ENCODE data around the gene PRDM13. TPM values are rescaled to one million over a fixed set of nuclear protein-coding genes. Genes with fewer than 3 reads are reported as not detected.
"Not testable (repeated sequence)": the region's sequence is repeated elsewhere in the genome, so short reads cannot be mapped to it uniquely, and the experiment has no call there.

Gene PRDM13
- total RNA-seq, 1 donor from 2014 or later, result not detected

- Histone ChIP-seq H3K36me3 (no peaks in the 10 kb centered on the region), H3K27ac (no peak overlapping the region), H3K4me1 (peaks cover 22% of the 10 kb centered on the region), H3K4me3 (no peak overlapping the region), H3K9me3 (no peaks in the 10 kb centered on the region), H3K27me3 (ENCODE audit: low read depth) (peaks cover 99% of the 10 kb centered on the region)
- ATAC-seq (no peak), DNase-seq (no peak)
- intact Hi-C loops (cut with DNase I), result no loop called here
- no peak for TF ChIP-seq CTCF (IDR thresholded peaks at IDR 0.05)
These were observed 10.5 kb downstream of the PRDM13 start for GRCh38 chr6:99617131-99617530.

GRCh38 chr6:99618649-99619408 lies 12.2 kb downstream of the PRDM13 start:
- Histone ChIP-seq H3K9me3 (no peaks in the 10 kb centered on the region), H3K27me3 (ENCODE audit: low read depth) (peaks cover 92% of the 10 kb centered on the region), H3K36me3 (no peaks in the 10 kb centered on the region), H3K27ac (no peak overlapping the region), H3K4me1 (peaks cover 10% of the 10 kb centered on the region), H3K4me3 (no peak overlapping the region)
- no peak for TF ChIP-seq CTCF (IDR thresholded peaks at IDR 0.05)
- ATAC-seq, result no peak
- intact Hi-C loops (cut with DNase I), result no loop called here
- DNase-seq, result no peak

- ATAC-seq (no peak), DNase-seq (no peak)
- no peak for TF ChIP-seq CTCF (IDR thresholded peaks at IDR 0.05)
- Histone ChIP-seq H3K9me3 (no peaks in the 10 kb centered on the region), H3K27ac (no peak overlapping the region), H3K4me1 (peaks cover 5% of the 10 kb centered on the region), H3K36me3 (no peaks in the 10 kb centered on the region), H3K27me3 (ENCODE audit: low read depth) (peaks cover 87% of the 10 kb centered on the region), H3K4me3 (no peak overlapping the region)
- intact Hi-C loops (cut with DNase I), result no loop called here
These were observed 12.8 kb downstream of the PRDM13 start for GRCh38 chr6:99619409-99619762.

- H3K27ac ChIP-seq; H3K4me3 ChIP-seq; intact Hi-C loops (cut with DNase I); H3K9me3 ChIP-seq; H3K4me1 ChIP-seq; H3K36me3 ChIP-seq; ATAC-seq; DNase-seq: not testable (repeated sequence)
- H3K27me3 ChIP-seq (ENCODE audit: low read depth), result peaks cover 60% of the 10 kb centered on the region
These were observed 15.4 kb downstream of the PRDM13 start for GRCh38 chr6:99622044-99622443.

GRCh38 chr6:99629293-99629692 lies 22.7 kb downstream of the PRDM13 start:
- no peaks in the 10 kb centered on the region for H3K36me3 ChIP-seq
- no peaks in the 10 kb centered on the region for H3K4me1 ChIP-seq
- no peak overlapping the region for H3K27ac ChIP-seq
- H3K9me3 ChIP-seq, result no peaks in the 10 kb centered on the region
- intact Hi-C loops (cut with DNase I), result no loop called here
- no peak for DNase-seq
- ATAC-seq, result no peak
- TF ChIP-seq CTCF (IDR thresholded peaks at IDR 0.05), result no peak
- no peak overlapping the region for H3K4me3 ChIP-seq
- H3K27me3 ChIP-seq (ENCODE audit: low read depth), result peaks cover 8% of the 10 kb centered on the region

- no peak for TF ChIP-seq CTCF (IDR thresholded peaks at IDR 0.05)
These were observed 31.0 kb downstream of the PRDM13 start for GRCh38 chr6:99637629-99638028.

GRCh38 chr6:99638358-99638757 lies 31.7 kb downstream of the PRDM13 start:
- H3K4me3 ChIP-seq; ATAC-seq; DNase-seq; H3K4me1 ChIP-seq; H3K36me3 ChIP-seq; H3K27ac ChIP-seq; intact Hi-C loops (cut with DNase I); H3K27me3 ChIP-seq (ENCODE audit: low read depth): not testable (repeated sequence)
- peaks cover 14% of the 10 kb centered on the region for H3K9me3 ChIP-seq

More at GRCh38 chr6:99637629-99638028, 31.0 kb downstream of the PRDM13 start:
- Histone ChIP-seq H3K36me3 (no peaks in the 10 kb centered on the region), H3K27ac (no peak overlapping the region), H3K4me1 (no peaks in the 10 kb centered on the region), H3K9me3 (peaks cover 14% of the 10 kb centered on the region), H3K27me3 (ENCODE audit: low read depth) (no peaks in the 10 kb centered on the region), H3K4me3 (no peak overlapping the region)
- intact Hi-C loops (cut with DNase I), result no loop called here
- ATAC-seq (no peak), DNase-seq (no peak)
